A673 (cell line): ENCODE data around the gene CYTL1. TPM values are rescaled to one million over a fixed set of nuclear protein-coding genes. Genes with fewer than 3 reads are reported as not detected.
A peak's percentile ranks its signal among the peaks of the same experiment; 100 is the strongest.
"Not testable (repeated sequence)": the region's sequence is repeated elsewhere in the genome, so short reads cannot be mapped to it uniquely, and the experiment has no call there.

Experiments used
- BruUV-seq: library from RNA; stranded (reverse); fragments of 400-500 nt; replicated peaks from 2 replicates; lab custom pipeline; 2021; lab: Mats Ljungman, UMichigan
- CTCF ChIA-PET: fragments of 300-600 bp; sonication (Branson Sonifier 250); formaldehyde crosslinking; loops from one replicate; lab custom pipeline; 2022; ENCODE audit warnings: antibody characterized with exemption; lab: Charles Lee
- POLR2A ChIA-PET: fragments of 300-600 bp; sonication (Branson Sonifier 250); formaldehyde crosslinking; loops from one replicate; lab custom pipeline; 2022; ENCODE audit warnings: antibody characterized with exemption; ENCODE audit not compliant: low non-redundant PET; lab: Charles Lee
- DNase-seq: peaks from one replicate; pipeline ENCODE4 v3.0.0-alpha.2; 2015; ENCODE audit warnings: low spot score
- H3K27ac ChIP-seq: fragments of 200-600 bp; sonication (generic); 2 replicates; pipeline ENCODE4 v1.5.1; 2016; ENCODE audit warnings: mixed run types, low read depth, mild to moderate bottlenecking, mixed read lengths, antibody characterized with exemption, low read length; ENCODE audit not compliant: poor library complexity, severe bottlenecking
- H3K27me3 ChIP-seq: fragments of 200-600 bp; sonication (generic); replicated peaks from 2 replicates; pipeline ENCODE4 v1.6.1; 2017; ENCODE audit warnings: mixed run types, low read depth, mild to moderate bottlenecking, mixed read lengths, antibody characterized with exemption, low read length; ENCODE audit not compliant: insufficient read depth, poor library complexity
- H3K36me3 ChIP-seq: fragments of 200-600 bp; sonication (generic); 2 replicates; pipeline ENCODE4 v1.6.1; 2016; ENCODE audit warnings: mixed run types, mild to moderate bottlenecking, mixed read lengths, antibody characterized with exemption, low read length; ENCODE audit not compliant: insufficient read depth, poor library complexity, severe bottlenecking
- H3K4me1 ChIP-seq: fragments of 200-600 bp; sonication (generic); 2 replicates; pipeline ENCODE4 v1.6.1; 2017; ENCODE audit warnings: mixed run types, mild to moderate bottlenecking, mixed read lengths, antibody characterized with exemption, low read length; ENCODE audit not compliant: insufficient read depth, poor library complexity, severe bottlenecking
- H3K4me3 ChIP-seq: fragments of 200-600 bp; sonication (generic); 2 replicates; pipeline ENCODE4 v1.5.1; 2016; ENCODE audit warnings: low read depth, mixed run types, mild to moderate bottlenecking, mixed read lengths, low read length; ENCODE audit not compliant: poor library complexity, severe bottlenecking
- H3K9me3 ChIP-seq: fragments of 200-600 bp; sonication (generic); 2 replicates; pipeline ENCODE4 v1.6.1; 2016; ENCODE audit warnings: mixed run types, low read depth, mild to moderate bottlenecking, mixed read lengths, antibody characterized with exemption, low read length; ENCODE audit not compliant: poor library complexity, severe bottlenecking
- CTCF ChIP-seq: fragments of 300-800, 200-600 bp; sonication (generic); conservative IDR thresholded peaks from 2 replicates; pipeline ENCODE4 v1.5.1; 2017; ENCODE audit warnings: low read depth, mild to moderate bottlenecking, antibody characterized with exemption, low read length, moderate library complexity, mixed read lengths
- EZH2 ChIP-seq: fragments of 200-600 bp; sonication (generic); IDR thresholded peaks from 2 replicates; pipeline ENCODE4 v1.6.1; 2017; ENCODE audit warnings: borderline replicate concordance, low read depth, mild to moderate bottlenecking, mixed read lengths, antibody characterized with exemption, low read length; ENCODE audit not compliant: poor library complexity, severe bottlenecking
- intact Hi-C: fragments of 100-400 bp; cut with micrococcal nuclease; formaldehyde crosslinking; loops from one replicate; pipeline ENCODE4 v1.10.0; 2022; ENCODE audit not compliant: unreplicated experiment
- total RNA-seq: library from RNA; stranded (reverse); gene quantifications from 2 replicates; pipeline ENCODE4 v1.2.3, GENCODE V29; 2021

CYTL1 gene
- total RNA-seq, 1 experiment from 2014 or later: 7.5 TPM

- DNase-seq: no peak
- Histone ChIP-seq H3K36me3 (no peaks in the 10 kb centered on the region), H3K27ac (no peak overlapping the region), H3K4me1 (no peaks in the 10 kb centered on the region), H3K9me3 (no peaks in the 10 kb centered on the region), H3K27me3 (no peaks in the 10 kb centered on the region), H3K4me3 (no peak overlapping the region)
- intact Hi-C loops: no loop called here
- CTCF ChIA-PET: no interaction called here
- POLR2A ChIA-PET: no interaction called here
- BruUV-seq: no TSS peak
- TF ChIP-seq EZH2 (no peak), CTCF (no peak)
Measured at GRCh38 chr4:5003372-5003857, 15.8 kb downstream of the CYTL1 start.

DNA sequence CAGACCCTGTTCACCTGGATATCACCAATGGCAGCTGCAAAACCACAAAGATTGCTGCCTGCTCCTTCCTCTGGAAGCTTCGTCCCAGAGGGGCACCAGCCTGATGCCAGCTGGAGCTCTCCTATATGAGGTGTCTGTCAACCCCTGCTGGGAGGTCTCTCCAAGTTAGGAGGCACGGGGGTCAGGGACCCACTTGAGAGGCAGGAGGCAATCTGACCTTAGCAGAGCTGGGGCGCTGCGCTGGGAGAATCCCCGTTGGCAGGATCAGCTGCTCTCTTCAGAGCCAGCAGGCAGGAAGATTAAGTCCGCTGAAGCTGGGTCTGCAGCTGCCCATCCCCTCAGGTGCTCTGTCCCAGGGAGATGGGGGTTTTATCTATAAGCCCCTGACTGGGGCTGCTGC, 17.6 kb downstream of the CYTL1 start:
- H3K36me3 ChIP-seq, H3K4me3 ChIP-seq, POLR2A ChIA-PET, BruUV-seq, intact Hi-C loops, H3K27ac ChIP-seq, DNase-seq, H3K27me3 ChIP-seq, H3K4me1 ChIP-seq, CTCF ChIA-PET, H3K9me3 ChIP-seq: not testable (repeated sequence)

DNA sequence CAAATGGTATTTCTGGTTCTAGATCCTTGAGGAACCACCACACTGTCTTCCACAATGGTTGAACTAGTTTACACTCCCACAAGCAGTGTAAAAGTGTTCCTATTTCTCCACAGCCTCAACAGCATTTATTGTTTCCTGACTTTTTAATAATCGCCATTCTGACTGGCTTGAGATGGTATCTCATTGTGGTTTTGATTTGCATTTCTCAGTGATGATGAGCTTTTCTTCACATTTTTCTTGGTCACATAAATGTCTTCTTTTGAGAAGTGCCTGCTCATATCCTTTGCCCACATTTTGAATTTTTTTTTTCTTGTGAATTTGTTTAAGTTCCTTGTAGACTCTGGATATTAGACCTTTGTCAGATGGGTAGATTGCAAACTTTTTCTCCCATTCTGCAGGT, 22.3 kb downstream of the CYTL1 start:
- CTCF ChIA-PET, H3K36me3 ChIP-seq, H3K27ac ChIP-seq, H3K9me3 ChIP-seq, DNase-seq, H3K4me3 ChIP-seq, BruUV-seq, H3K27me3 ChIP-seq: not testable (repeated sequence)
- H3K4me1 ChIP-seq: peaks cover 11% of the 10 kb centered on the region
- POLR2A ChIA-PET: interaction anchor here (0.6 kb wide), 1 partner anchor 523 kb away, joined by 3 read pairs; no protein-coding TSS in a partner anchor
- intact Hi-C loops: loop anchor here (5.0 to 10.0 kb wide), 4 partner anchors 50 to 512 kb away; no protein-coding TSS in a partner anchor

GRCh38 chr4:4995908-4996265, 23.4 kb downstream of the CYTL1 start:
- POLR2A ChIA-PET: no interaction called here
- H3K9me3 ChIP-seq: no peaks in the 10 kb centered on the region
- no peak overlapping the region for H3K27ac ChIP-seq
- no TSS peak for BruUV-seq
- no peaks in the 10 kb centered on the region for H3K36me3 ChIP-seq
- CTCF ChIA-PET: no interaction called here
- no peak for TF ChIP-seq EZH2
- no peak for TF ChIP-seq CTCF
- intact Hi-C loops: loop anchor here (2.0 to 10.0 kb wide), 6 partner anchors 51 to 817 kb away; no protein-coding TSS in a partner anchor
- H3K4me3 ChIP-seq: no peak overlapping the region
- no peaks in the 10 kb centered on the region for H3K27me3 ChIP-seq
- peak; percentile 30 for DNase-seq
- H3K4me1 ChIP-seq: peaks cover 11% of the 10 kb centered on the region
